DMS 273 (cell line): ENCODE measurements around the gene TGM2.

Experiments
- DNase-seq: peaks from one replicate; lab custom pipeline; 2025; ENCODE audit not compliant: unreplicated experiment; lab: John Stamatoyannopoulos, UW

Gene TGM2

GRCh38 chr20:38146628-38147027, 18.4 kb downstream of the TGM2 start:
- no peak for DNase-seq

- no peak for DNase-seq
These were observed 18.9 kb downstream of the TGM2 start for GRCh38 chr20:38146156-38146555.

- DNase-seq = no peak
These were observed 19.4 kb downstream of the TGM2 start for GRCh38 chr20:38145729-38146075.

GRCh38 chr20:38144974-38145728, 19.9 kb downstream of the TGM2 start:
- no peak for DNase-seq

- no peak for DNase-seq
These were observed 20.5 kb downstream of the TGM2 start for GRCh38 chr20:38144598-38144973.

GRCh38 chr20:38143646-38144554, 21.2 kb downstream of the TGM2 start:
- DNase-seq = peak; percentile 32

GRCh38 chr20:38143238-38143645, 21.8 kb downstream of the TGM2 start:
- no peak for DNase-seq

- DNase-seq = no peak
These were observed 23.1 kb downstream of the TGM2 start for GRCh38 chr20:38141889-38142494.

- DNase-seq = peak; percentile 31
These were observed 23.7 kb downstream of the TGM2 start for GRCh38 chr20:38141204-38141888.

GRCh38 chr20:38139977-38140753, 24.9 kb downstream of the TGM2 start:
- peak; percentile 83 for DNase-seq

GRCh38 chr20:38139156-38139912, 25.7 kb downstream of the TGM2 start:
- DNase-seq = no peak

GRCh38 chr20:38138086-38138778, 26.8 kb downstream of the TGM2 start:
- no peak for DNase-seq

GRCh38 chr20:38137441-38138037, 27.5 kb downstream of the TGM2 start:
- DNase-seq = no peak

- DNase-seq = no peak
These were observed 28.4 kb downstream of the TGM2 start for GRCh38 chr20:38136421-38137245.

GRCh38 chr20:38135651-38136420, 29.2 kb downstream of the TGM2 start:
- DNase-seq = no peak

- no peak for DNase-seq
These were observed 29.8 kb downstream of the TGM2 start for GRCh38 chr20:38135271-38135650.
